Tibial nerve (tissue), 4 donors: ENCODE results near the gene MIGA1. TPM values are rescaled to one million over a fixed set of nuclear protein-coding genes. Genes with fewer than 3 reads are reported as not detected.
"Not testable (repeated sequence)": the region's sequence is repeated elsewhere in the genome, so short reads cannot be mapped to it uniquely, and the experiment has no call there.

Experiments used
- DNase-seq, 2 donors: peaks; one replicate each; pipeline ENCODE4 v3.0.0-alpha.2; 2019; ENCODE audit warnings: low spot score in 2 of 2
- H3K27ac ChIP-seq, 4 donors: fragments of 200-600 bp; sonication (generic) in 3 of 4; one replicate each; pipeline ENCODE4 v1.5.1; 2017 to 2019; ENCODE audit warnings: mild to moderate bottlenecking in 1 of 4
- H3K27me3 ChIP-seq, 2 donors: fragments of 200-600 bp; sonication (generic) in 1 of 2; one replicate each; pipeline versions ENCODE4 v1.5.1 to v1.6.0; 2017 to 2019
- H3K36me3 ChIP-seq, 3 donors: fragments of 200-600 bp; sonication (generic); one replicate each; pipeline ENCODE4 v1.5.1; 2018 to 2019
- H3K4me1 ChIP-seq, 4 donors: fragments of 200-600 bp; sonication (generic) in 3 of 4; one replicate each; pipeline ENCODE4 v1.5.1; 2017 to 2019
- H3K4me3 ChIP-seq, 4 donors: fragments of 200-600 bp; sonication (generic) in 3 of 4; one replicate each; pipeline ENCODE4 v1.5.1; 2017 to 2019; ENCODE audit warnings: mild to moderate bottlenecking in 1 of 4, moderate library complexity in 1 of 4
- H3K9me3 ChIP-seq, 4 donors: fragments of 200-600 bp; sonication (generic) in 3 of 4; one replicate each; pipeline ENCODE4 v1.5.1; 2017 to 2019
- EP300 ChIP-seq, 2 donors: sonication (generic); formaldehyde crosslinking; IDR thresholded peaks; one replicate each; pipeline ENCODE4 v1.6.1; 2017; ENCODE audit warnings: antibody characterized with exemption in 2 of 2, mild to moderate bottlenecking in 1 of 2
- POLR2A ChIP-seq, 2 donors: fragments of 450-650 bp; IDR thresholded peaks; one replicate each; pipeline ENCODE4 v1.6.1; 2017; ENCODE audit warnings: antibody characterized with exemption in 2 of 2, mild to moderate bottlenecking in 2 of 2, moderate library complexity in 2 of 2
- WGBS, 2 donors: methylation state at CpG; one replicate each; pipeline ENCODE4 v1.1.5; 2018; 5-methylcytosine and 5-hydroxymethylcytosine counted together
- total RNA-seq, 4 donors: library from RNA; depleted of rRNA; stranded (reverse); fragments of >200 nt; gene quantifications; one replicate each; pipeline ENCODE4 v1.1.0, GENCODE V29; 2016
- TF ChIP-seq, protein P1 (sequence below), 5 experiments: fragments of 200-600 bp in 3 of 5; fragments of 450-650 bp in 2 of 5; sonication (generic) in 3 of 5; IDR thresholded peaks; one replicate each; pipeline ENCODE4 v1.5.1; 2016 to 2019; ENCODE audit warnings: antibody characterized with exemption in 5 of 5, mild to moderate bottlenecking in 3 of 5, moderate library complexity in 2 of 5

The MIGA1 gene
- total RNA-seq, 4 donors from 2014 or later: 14.7 to 27.8 (median 21.2) TPM

DNA sequence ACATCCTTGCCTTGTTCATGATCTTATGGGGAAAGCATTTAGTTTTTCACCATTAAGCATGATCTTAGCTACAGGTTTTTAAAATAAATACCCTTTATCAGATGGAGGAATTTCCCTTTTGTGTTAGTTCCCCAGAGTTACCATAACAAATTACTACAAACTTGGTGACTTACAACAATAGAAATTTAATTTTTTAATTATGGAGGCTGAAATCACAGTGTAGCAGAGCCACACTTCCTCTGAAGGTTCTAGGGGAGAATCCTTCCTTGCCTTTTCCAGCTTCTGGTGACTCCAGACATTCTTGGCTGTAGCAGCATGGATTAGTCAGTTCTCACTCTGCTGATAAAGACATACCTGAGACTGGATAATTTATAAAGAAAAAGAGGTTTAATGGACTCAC, 18.5 kb downstream of the MIGA1 start:
- Histone ChIP-seq H3K27ac (peak overlapping the region in 1 of 4 donors; percentile 8), H3K9me3 (no peaks in the 10 kb centered on the region), H3K4me3 (no peak overlapping the region), H3K4me1 (peaks cover 0 to 17% (median 0%) of the 10 kb centered on the region in 4 donors), H3K27me3 (no peaks in the 10 kb centered on the region), H3K36me3 (peaks cover 0 to 21% (median 0%) of the 10 kb centered on the region in 3 donors)
- DNase-seq: no peak
- TF ChIP-seq POLR2A (IDR thresholded peaks at IDR 0.05) (no peak), EP300 (IDR thresholded peaks at IDR 0.05) (no peak)
- TF ChIP-seq, protein P1, sequence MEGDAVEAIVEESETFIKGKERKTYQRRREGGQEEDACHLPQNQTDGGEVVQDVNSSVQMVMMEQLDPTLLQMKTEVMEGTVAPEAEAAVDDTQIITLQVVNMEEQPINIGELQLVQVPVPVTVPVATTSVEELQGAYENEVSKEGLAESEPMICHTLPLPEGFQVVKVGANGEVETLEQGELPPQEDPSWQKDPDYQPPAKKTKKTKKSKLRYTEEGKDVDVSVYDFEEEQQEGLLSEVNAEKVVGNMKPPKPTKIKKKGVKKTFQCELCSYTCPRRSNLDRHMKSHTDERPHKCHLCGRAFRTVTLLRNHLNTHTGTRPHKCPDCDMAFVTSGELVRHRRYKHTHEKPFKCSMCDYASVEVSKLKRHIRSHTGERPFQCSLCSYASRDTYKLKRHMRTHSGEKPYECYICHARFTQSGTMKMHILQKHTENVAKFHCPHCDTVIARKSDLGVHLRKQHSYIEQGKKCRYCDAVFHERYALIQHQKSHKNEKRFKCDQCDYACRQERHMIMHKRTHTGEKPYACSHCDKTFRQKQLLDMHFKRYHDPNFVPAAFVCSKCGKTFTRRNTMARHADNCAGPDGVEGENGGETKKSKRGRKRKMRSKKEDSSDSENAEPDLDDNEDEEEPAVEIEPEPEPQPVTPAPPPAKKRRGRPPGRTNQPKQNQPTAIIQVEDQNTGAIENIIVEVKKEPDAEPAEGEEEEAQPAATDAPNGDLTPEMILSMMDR (IDR thresholded peaks at IDR 0.05): no peak

DNA sequence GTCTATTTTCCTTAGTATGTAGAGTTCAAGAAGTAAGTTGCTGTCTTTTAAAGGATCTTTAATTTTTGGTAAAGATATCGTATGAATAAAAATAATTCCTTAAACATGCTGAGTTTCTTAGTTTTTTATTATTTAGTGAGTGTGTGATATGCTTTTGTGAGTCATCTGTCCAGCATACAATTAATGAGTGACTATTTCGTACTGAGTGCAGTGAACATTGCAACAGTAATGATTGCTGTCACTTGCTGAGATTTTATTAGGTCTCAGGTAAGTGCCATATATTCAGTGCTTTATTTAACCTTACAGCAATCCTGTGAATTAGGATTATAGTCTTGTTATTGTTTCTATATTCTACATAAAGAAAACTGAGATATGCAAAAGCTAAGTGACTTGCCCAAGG, 22.6 kb downstream of the MIGA1 start:
- WGBS, 2 donors: 96 to 97% methylated on average over 2 of the region's 2 CpGs
- Histone ChIP-seq H3K4me1 (peaks cover 0 to 10% (median 0%) of the 10 kb centered on the region in 4 donors), H3K27me3 (no peaks in the 10 kb centered on the region), H3K36me3 (peaks cover 0 to 52% (median 0%) of the 10 kb centered on the region in 3 donors), H3K27ac (no peak overlapping the region), H3K9me3 (no peaks in the 10 kb centered on the region), H3K4me3 (no peak overlapping the region)
- DNase-seq: no peak
- TF ChIP-seq EP300 (IDR thresholded peaks at IDR 0.05): no peak
- no peak for TF ChIP-seq POLR2A (IDR thresholded peaks at IDR 0.05)
- TF ChIP-seq, protein P1 (IDR thresholded peaks at IDR 0.05): no peak

DNA sequence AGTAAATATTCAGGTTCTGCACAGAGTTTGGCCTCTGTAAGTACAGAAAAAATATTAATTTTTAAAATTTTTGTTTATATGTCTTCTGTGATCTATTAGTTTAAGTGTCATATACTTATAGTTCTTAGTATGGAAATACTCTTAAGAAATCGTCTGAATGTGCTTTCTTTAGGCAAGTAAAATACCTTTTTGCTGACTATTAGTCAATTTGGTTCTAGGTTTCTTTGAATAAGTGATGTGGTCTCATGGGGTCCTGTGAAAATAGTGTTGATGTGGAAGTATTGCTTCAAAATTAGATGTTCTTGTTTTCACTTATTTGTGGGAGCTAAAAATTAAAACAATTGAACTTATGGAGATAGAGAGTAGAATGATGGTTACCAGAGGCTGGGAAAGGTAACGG, 23.9 kb downstream of the MIGA1 start:
- 50 to 73% methylated on average over 2 of the region's 2 CpGs for WGBS, 2 donors
- TF ChIP-seq, protein P1 (IDR thresholded peaks at IDR 0.05): no peak
- no peak for TF ChIP-seq POLR2A (IDR thresholded peaks at IDR 0.05)
- TF ChIP-seq EP300 (IDR thresholded peaks at IDR 0.05): no peak

DNA sequence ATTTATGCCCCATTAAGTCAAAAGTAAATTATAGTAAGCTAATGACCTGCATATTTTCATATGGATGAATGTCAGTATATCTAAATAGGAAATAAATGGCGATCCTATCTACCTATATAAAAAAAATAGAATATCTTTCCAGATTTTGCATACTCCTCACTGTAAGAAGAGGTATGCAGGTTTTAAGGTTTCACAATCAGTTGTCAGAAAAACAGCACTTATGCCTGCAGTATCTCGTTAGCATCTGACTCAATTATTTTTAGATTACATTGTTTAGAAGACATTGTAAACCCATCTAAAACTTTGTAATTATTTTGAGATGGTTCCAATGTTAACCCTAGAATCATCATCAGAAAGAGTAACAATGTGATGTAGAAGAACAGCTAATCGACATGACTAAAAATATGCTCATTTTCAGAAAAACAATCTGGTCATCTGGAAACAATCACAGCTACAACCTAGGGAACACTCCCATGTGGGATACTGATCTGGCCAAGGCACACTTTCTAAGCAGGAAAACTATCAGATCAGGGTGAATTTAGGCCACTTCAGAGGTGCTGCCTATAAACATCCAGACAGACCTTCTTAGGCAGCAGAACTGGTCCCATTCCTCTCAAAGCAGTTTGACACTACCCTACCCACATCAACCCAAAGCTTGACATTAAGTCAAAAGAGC, 30.5 kb downstream of the MIGA1 start:
- H3K9me3 ChIP-seq, H3K27me3 ChIP-seq, H3K4me3 ChIP-seq, H3K4me1 ChIP-seq, DNase-seq, H3K27ac ChIP-seq: not testable (repeated sequence)
- 72 to 73% methylated on average over 2 of the region's 3 CpGs for WGBS, 2 donors
- peaks cover 0 to 73% (median 11%) of the 10 kb centered on the region in 3 donors for H3K36me3 ChIP-seq

More for the DNA sequence above, 23.9 kb downstream of the MIGA1 start:
- no peak for DNase-seq
- H3K9me3 ChIP-seq: no peaks in the 10 kb centered on the region
- no peak overlapping the region for H3K27ac ChIP-seq
- H3K27me3 ChIP-seq: no peaks in the 10 kb centered on the region
- no peak overlapping the region for H3K4me3 ChIP-seq
- peaks cover 0 to 9% (median 0%) of the 10 kb centered on the region in 4 donors for H3K4me1 ChIP-seq
- peaks cover 0 to 63% (median 5%) of the 10 kb centered on the region in 3 donors for H3K36me3 ChIP-seq

DNA sequence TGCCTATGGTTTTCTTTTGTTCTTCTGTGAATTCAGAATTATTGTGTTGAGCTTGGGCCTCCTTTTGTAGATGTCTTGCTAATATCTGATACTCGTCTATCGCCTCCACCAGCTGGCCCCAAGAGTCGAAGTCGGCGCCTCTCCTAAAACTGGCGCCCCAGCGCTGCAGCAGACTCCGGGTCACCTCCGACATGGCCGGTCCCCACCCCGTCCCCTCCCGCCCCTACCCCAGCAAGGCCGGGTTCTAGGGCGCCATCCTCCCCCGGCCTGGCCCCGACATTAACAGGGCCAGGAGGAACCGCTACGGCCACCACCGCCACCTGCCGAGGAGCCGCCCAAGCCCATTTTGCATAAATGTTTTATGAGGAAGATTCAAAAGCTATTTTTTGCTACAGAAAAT, 32.1 kb downstream of the MIGA1 start:
- not testable (repeated sequence) for H3K4me3 ChIP-seq, H3K27me3 ChIP-seq, H3K9me3 ChIP-seq, H3K27ac ChIP-seq, DNase-seq, H3K4me1 ChIP-seq
- peaks cover 0 to 70% (median 11%) of the 10 kb centered on the region in 3 donors for H3K36me3 ChIP-seq
- 97% methylated on average over 16 to 21 of the region's 21 CpGs for WGBS, 2 donors

DNA sequence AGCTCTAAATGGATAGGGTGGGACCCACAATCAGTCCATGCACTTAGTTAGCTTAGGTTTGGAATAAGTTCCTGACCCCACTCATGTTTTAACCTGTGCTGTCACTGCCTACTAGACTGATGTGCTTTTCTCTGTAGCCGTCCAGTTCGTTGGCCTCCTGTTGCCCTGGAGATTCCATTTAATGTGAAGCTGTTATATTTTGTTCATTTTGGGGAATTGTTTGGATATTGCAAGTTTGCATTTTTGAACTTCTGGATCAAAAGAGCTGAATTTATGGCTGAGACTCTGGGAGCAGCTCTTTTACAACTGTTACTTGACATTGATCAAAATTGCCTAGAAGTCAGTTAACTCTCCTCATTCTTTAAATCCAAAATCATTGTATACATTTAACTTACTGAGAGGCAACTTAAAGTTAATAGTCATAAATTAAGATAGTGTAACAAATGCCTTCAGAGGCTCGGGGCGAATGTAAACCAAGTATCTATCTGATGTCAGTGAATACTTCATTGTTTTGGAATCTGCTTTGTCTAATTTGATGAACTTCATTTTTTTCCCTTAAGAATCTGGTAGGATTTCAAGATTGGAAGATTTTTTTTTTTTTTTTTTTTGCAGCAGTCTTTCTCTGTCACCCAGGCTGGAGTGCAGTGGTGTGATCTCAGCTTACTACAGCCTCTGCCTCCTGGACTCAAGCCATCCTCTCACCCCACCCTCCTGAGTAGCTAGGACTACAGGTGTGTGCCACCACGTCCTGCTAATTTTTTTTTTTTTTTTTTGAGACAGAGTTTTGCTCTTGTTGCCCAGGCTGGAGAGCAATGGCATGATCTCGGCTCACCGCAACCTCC, 38.1 kb downstream of the MIGA1 start:
- no peak for DNase-seq
- H3K27me3 ChIP-seq: no peaks in the 10 kb centered on the region
- WGBS, 2 donors: 65 to 66% methylated on average over 7 of the region's 7 CpGs
- no peaks in the 10 kb centered on the region for H3K9me3 ChIP-seq
- H3K27ac ChIP-seq: no peak overlapping the region
- H3K4me1 ChIP-seq: no peaks in the 10 kb centered on the region
- no peak overlapping the region for H3K4me3 ChIP-seq
- TF ChIP-seq EP300 (IDR thresholded peaks at IDR 0.05): no peak
- TF ChIP-seq, protein P1 (IDR thresholded peaks at IDR 0.05): no peak
- no peak for TF ChIP-seq POLR2A (IDR thresholded peaks at IDR 0.05)
- peaks cover 0 to 79% (median 7%) of the 10 kb centered on the region in 3 donors for H3K36me3 ChIP-seq
